ENCODE measurements around the gene CDCP2.

Gene CDCP2

GRCh38 chr1:54156201-54156600 lies 3.4 kb upstream of the CDCP2 start:
- no peak for TF ChIP-seq CTCF (IDR thresholded peaks at IDR 0.05; ENCODE audit: control extremely low read depth, extremely low read depth, low read depth, missing control alignments)
- CTCF ChIA-PET: no interaction called here
- no peak for DNase-seq (ENCODE audit: extremely low spot score)
- POLR2A ChIA-PET: no interaction called here

- ChIA-PET POLR2A (no interaction called here), CTCF (interaction anchor here (1.3 to 1.5 kb wide), 2 partner anchors 22 to 40 kb away, joined by 3 read pairs; no protein-coding TSS in a partner anchor)
- DNase-seq (ENCODE audit: extremely low spot score): no peak
- no peak for TF ChIP-seq CTCF (IDR thresholded peaks at IDR 0.05; ENCODE audit: control extremely low read depth, extremely low read depth, low read depth, missing control alignments)
Measured at GRCh38 chr1:54153535-54154439, 987 bp upstream of the CDCP2 start.

GRCh38 chr1:54151013-54151412 lies 1.8 kb downstream of the CDCP2 start:
- no peak for TF ChIP-seq CTCF (IDR thresholded peaks at IDR 0.05; ENCODE audit: control extremely low read depth, extremely low read depth, low read depth, missing control alignments)
- POLR2A ChIA-PET: no interaction called here
- no peak for DNase-seq (ENCODE audit: extremely low spot score)
- CTCF ChIA-PET: no interaction called here

- ChIA-PET CTCF (interaction anchor here (1.1 kb wide), 1 partner anchor 13 kb away, joined by 3 read pairs; no protein-coding TSS in a partner anchor), POLR2A (no interaction called here)
Measured at GRCh38 chr1:54149734-54150133, 3.1 kb downstream of the CDCP2 start.

GRCh38 chr1:54144366-54144765 lies 8.4 kb downstream of the CDCP2 start:
- POLR2A ChIA-PET: no interaction called here
- CTCF ChIA-PET: no interaction called here
- no peak for DNase-seq (ENCODE audit: extremely low spot score)
- TF ChIP-seq CTCF (IDR thresholded peaks at IDR 0.05; ENCODE audit: control extremely low read depth, extremely low read depth, low read depth, missing control alignments): no peak

More at GRCh38 chr1:54149734-54150133, 3.1 kb downstream of the CDCP2 start:
- no peak for DNase-seq (ENCODE audit: extremely low spot score)
- no peak for TF ChIP-seq CTCF (IDR thresholded peaks at IDR 0.05; ENCODE audit: control extremely low read depth, extremely low read depth, low read depth, missing control alignments)

GRCh38 chr1:54142146-54142900 lies 10.5 kb downstream of the CDCP2 start:
- ChIA-PET POLR2A (no interaction called here), CTCF (interaction anchor here (0.6 kb wide), 1 partner anchor 903 kb away, joined by 3 read pairs; no protein-coding TSS in a partner anchor)
- no peak for TF ChIP-seq CTCF (IDR thresholded peaks at IDR 0.05; ENCODE audit: control extremely low read depth, extremely low read depth, low read depth, missing control alignments)
- DNase-seq (ENCODE audit: extremely low spot score): no peak

Data from GM10248 (cell line).